ENCODE data around the gene ZBP1.

The ZBP1 gene

GRCh38 chr20:57611586-57612311 lies 8.5 kb downstream of the ZBP1 start:
- Histone ChIP-seq H3K27me3 (ENCODE audit: control insufficient read depth in 5 of 5, insufficient read depth in 4 of 5, low read length in 5 of 5) (peaks cover 0 to 5% (median 2%) of the 10 kb centered on the region in 5 donors), H3K36me3 (ENCODE audit: control insufficient read depth in 5 of 5, insufficient read depth in 5 of 5, low read length in 5 of 5) (peaks cover 0 to 5% (median 0%) of the 10 kb centered on the region in 5 donors), H3K4me1 (ENCODE audit: control insufficient read depth in 5 of 5, insufficient read depth in 5 of 5, low read length in 5 of 5) (peaks cover 0 to 18% (median 12%) of the 10 kb centered on the region in 5 donors), H3K4me3 (ENCODE audit: low read depth in 1 of 5, low read length in 5 of 5) (no peak overlapping the region), H3K9ac (ENCODE audit: low read length in 5 of 5) (no peak overlapping the region), H3K9me3 (ENCODE audit: control insufficient read depth in 5 of 5, low read length in 5 of 5) (no peaks in the 10 kb centered on the region), H3K27ac (ENCODE audit: low read depth, low read length) (no peak overlapping the region)

- no peak overlapping the region for H3K27ac ChIP-seq (ENCODE audit: low read depth, low read length)
- peaks cover 0 to 18% (median 12%) of the 10 kb centered on the region in 5 donors for H3K4me1 ChIP-seq (ENCODE audit: control insufficient read depth in 5 of 5, insufficient read depth in 5 of 5, low read length in 5 of 5)
- peaks cover 0 to 5% (median 0%) of the 10 kb centered on the region in 5 donors for H3K36me3 ChIP-seq (ENCODE audit: control insufficient read depth in 5 of 5, insufficient read depth in 5 of 5, low read length in 5 of 5)
- H3K4me3 ChIP-seq (ENCODE audit: low read depth in 1 of 5, low read length in 5 of 5), result no peak overlapping the region
- H3K9ac ChIP-seq (ENCODE audit: low read length in 5 of 5), result no peak overlapping the region
- peaks cover 0 to 4% (median 2%) of the 10 kb centered on the region in 5 donors for H3K27me3 ChIP-seq (ENCODE audit: control insufficient read depth in 5 of 5, insufficient read depth in 4 of 5, low read length in 5 of 5)
- no peaks in the 10 kb centered on the region for H3K9me3 ChIP-seq (ENCODE audit: control insufficient read depth in 5 of 5, low read length in 5 of 5)
Measured at GRCh38 chr20:57610261-57610952, 9.8 kb downstream of the ZBP1 start.

GRCh38 chr20:57609842-57610167 lies 10.4 kb downstream of the ZBP1 start:
- Histone ChIP-seq H3K9ac (ENCODE audit: low read length in 5 of 5) (no peak overlapping the region), H3K4me1 (ENCODE audit: control insufficient read depth in 5 of 5, insufficient read depth in 5 of 5, low read length in 5 of 5) (peaks cover 0 to 18% (median 12%) of the 10 kb centered on the region in 5 donors), H3K36me3 (ENCODE audit: control insufficient read depth in 5 of 5, insufficient read depth in 5 of 5, low read length in 5 of 5) (peaks cover 0 to 1% (median 0%) of the 10 kb centered on the region in 5 donors), H3K27ac (ENCODE audit: low read depth, low read length) (no peak overlapping the region), H3K4me3 (ENCODE audit: low read depth in 1 of 5, low read length in 5 of 5) (no peak overlapping the region), H3K9me3 (ENCODE audit: control insufficient read depth in 5 of 5, low read length in 5 of 5) (no peaks in the 10 kb centered on the region), H3K27me3 (ENCODE audit: control insufficient read depth in 5 of 5, insufficient read depth in 4 of 5, low read length in 5 of 5) (peaks cover 0 to 4% (median 0%) of the 10 kb centered on the region in 5 donors)

- Histone ChIP-seq H3K9ac (ENCODE audit: low read length in 5 of 5) (no peak overlapping the region), H3K9me3 (ENCODE audit: control insufficient read depth in 5 of 5, low read length in 5 of 5) (no peaks in the 10 kb centered on the region), H3K27me3 (ENCODE audit: control insufficient read depth in 5 of 5, insufficient read depth in 4 of 5, low read length in 5 of 5) (peaks cover 0 to 4% (median 0%) of the 10 kb centered on the region in 5 donors), H3K4me3 (ENCODE audit: low read depth in 1 of 5, low read length in 5 of 5) (no peak overlapping the region), H3K4me1 (ENCODE audit: control insufficient read depth in 5 of 5, insufficient read depth in 5 of 5, low read length in 5 of 5) (peaks cover 0 to 18% (median 12%) of the 10 kb centered on the region in 5 donors), H3K36me3 (ENCODE audit: control insufficient read depth in 5 of 5, insufficient read depth in 5 of 5, low read length in 5 of 5) (no peaks in the 10 kb centered on the region), H3K27ac (ENCODE audit: low read depth, low read length) (no peak overlapping the region)
Measured at GRCh38 chr20:57609086-57609841, 11.0 kb downstream of the ZBP1 start.

- Histone ChIP-seq H3K4me1 (ENCODE audit: control insufficient read depth in 5 of 5, insufficient read depth in 5 of 5, low read length in 5 of 5) (peaks cover 0 to 18% (median 12%) of the 10 kb centered on the region in 5 donors), H3K27me3 (ENCODE audit: control insufficient read depth in 5 of 5, insufficient read depth in 4 of 5, low read length in 5 of 5) (peaks cover 0 to 4% (median 0%) of the 10 kb centered on the region in 5 donors), H3K27ac (ENCODE audit: low read depth, low read length) (no peak overlapping the region), H3K9me3 (ENCODE audit: control insufficient read depth in 5 of 5, low read length in 5 of 5) (no peaks in the 10 kb centered on the region), H3K36me3 (ENCODE audit: control insufficient read depth in 5 of 5, insufficient read depth in 5 of 5, low read length in 5 of 5) (no peaks in the 10 kb centered on the region), H3K9ac (ENCODE audit: low read length in 5 of 5) (no peak overlapping the region), H3K4me3 (ENCODE audit: low read depth in 1 of 5, low read length in 5 of 5) (no peak overlapping the region)
Measured at GRCh38 chr20:57608516-57608915, 11.7 kb downstream of the ZBP1 start.

- Histone ChIP-seq H3K27me3 (ENCODE audit: control insufficient read depth in 5 of 5, insufficient read depth in 4 of 5, low read length in 5 of 5) (peaks cover 0 to 5% (median 2%) of the 10 kb centered on the region in 5 donors), H3K4me1 (ENCODE audit: control insufficient read depth in 5 of 5, insufficient read depth in 5 of 5, low read length in 5 of 5) (peaks cover 0 to 15% (median 12%) of the 10 kb centered on the region in 5 donors), H3K36me3 (ENCODE audit: control insufficient read depth in 5 of 5, insufficient read depth in 5 of 5, low read length in 5 of 5) (no peaks in the 10 kb centered on the region), H3K4me3 (ENCODE audit: low read depth in 1 of 5, low read length in 5 of 5) (no peak overlapping the region), H3K9me3 (ENCODE audit: control insufficient read depth in 5 of 5, low read length in 5 of 5) (no peaks in the 10 kb centered on the region), H3K27ac (ENCODE audit: low read depth, low read length) (no peak overlapping the region), H3K9ac (ENCODE audit: low read length in 5 of 5) (no peak overlapping the region)
Measured at GRCh38 chr20:57605878-57606277, 14.3 kb downstream of the ZBP1 start.

GRCh38 chr20:57605045-57605444 lies 15.2 kb downstream of the ZBP1 start:
- peaks cover 0 to 9% (median 2%) of the 10 kb centered on the region in 5 donors for H3K27me3 ChIP-seq (ENCODE audit: control insufficient read depth in 5 of 5, insufficient read depth in 4 of 5, low read length in 5 of 5)
- H3K4me3 ChIP-seq (ENCODE audit: low read depth in 1 of 5, low read length in 5 of 5), result no peak overlapping the region
- H3K27ac ChIP-seq (ENCODE audit: low read depth, low read length), result no peak overlapping the region
- H3K4me1 ChIP-seq (ENCODE audit: control insufficient read depth in 5 of 5, insufficient read depth in 5 of 5, low read length in 5 of 5), result peaks cover 0 to 8% (median 7%) of the 10 kb centered on the region in 5 donors
- H3K9me3 ChIP-seq (ENCODE audit: control insufficient read depth in 5 of 5, low read length in 5 of 5), result no peaks in the 10 kb centered on the region
- H3K9ac ChIP-seq (ENCODE audit: low read length in 5 of 5), result no peak overlapping the region
- no peaks in the 10 kb centered on the region for H3K36me3 ChIP-seq (ENCODE audit: control insufficient read depth in 5 of 5, insufficient read depth in 5 of 5, low read length in 5 of 5)

- peaks cover 0 to 4% (median 0%) of the 10 kb centered on the region in 5 donors for H3K27me3 ChIP-seq (ENCODE audit: control insufficient read depth in 5 of 5, insufficient read depth in 4 of 5, low read length in 5 of 5)
- H3K27ac ChIP-seq (ENCODE audit: low read depth, low read length), result no peak overlapping the region
- H3K9ac ChIP-seq (ENCODE audit: low read length in 5 of 5), result no peak overlapping the region
- H3K36me3 ChIP-seq (ENCODE audit: control insufficient read depth in 5 of 5, insufficient read depth in 5 of 5, low read length in 5 of 5), result no peaks in the 10 kb centered on the region
- H3K4me3 ChIP-seq (ENCODE audit: low read depth in 1 of 5, low read length in 5 of 5), result no peak overlapping the region
- H3K9me3 ChIP-seq (ENCODE audit: control insufficient read depth in 5 of 5, low read length in 5 of 5), result no peaks in the 10 kb centered on the region
- no peaks in the 10 kb centered on the region for H3K4me1 ChIP-seq (ENCODE audit: control insufficient read depth in 5 of 5, insufficient read depth in 5 of 5, low read length in 5 of 5)
Measured at GRCh38 chr20:57603120-57603519, 17.1 kb downstream of the ZBP1 start.

- H3K36me3 ChIP-seq (ENCODE audit: control insufficient read depth in 5 of 5, insufficient read depth in 5 of 5, low read length in 5 of 5), result no peaks in the 10 kb centered on the region
- no peak overlapping the region for H3K4me3 ChIP-seq (ENCODE audit: low read depth in 1 of 5, low read length in 5 of 5)
- peaks cover 0 to 6% (median 5%) of the 10 kb centered on the region in 5 donors for H3K4me1 ChIP-seq (ENCODE audit: control insufficient read depth in 5 of 5, insufficient read depth in 5 of 5, low read length in 5 of 5)
- no peak overlapping the region for H3K9ac ChIP-seq (ENCODE audit: low read length in 5 of 5)
- peaks cover 0 to 4% (median 0%) of the 10 kb centered on the region in 5 donors for H3K27me3 ChIP-seq (ENCODE audit: control insufficient read depth in 5 of 5, insufficient read depth in 4 of 5, low read length in 5 of 5)
- no peaks in the 10 kb centered on the region for H3K9me3 ChIP-seq (ENCODE audit: control insufficient read depth in 5 of 5, low read length in 5 of 5)
- no peak overlapping the region for H3K27ac ChIP-seq (ENCODE audit: low read depth, low read length)
Measured at GRCh38 chr20:57601737-57602136, 18.5 kb downstream of the ZBP1 start.

- no peak overlapping the region for H3K4me3 ChIP-seq (ENCODE audit: low read depth in 1 of 5, low read length in 5 of 5)
- H3K4me1 ChIP-seq (ENCODE audit: control insufficient read depth in 5 of 5, insufficient read depth in 5 of 5, low read length in 5 of 5), result peaks cover 0 to 8% (median 6%) of the 10 kb centered on the region in 5 donors
- H3K27ac ChIP-seq (ENCODE audit: low read depth, low read length), result no peak overlapping the region
- H3K9ac ChIP-seq (ENCODE audit: low read length in 5 of 5), result no peak overlapping the region
- peaks cover 0 to 4% (median 0%) of the 10 kb centered on the region in 5 donors for H3K27me3 ChIP-seq (ENCODE audit: control insufficient read depth in 5 of 5, insufficient read depth in 4 of 5, low read length in 5 of 5)
- H3K36me3 ChIP-seq (ENCODE audit: control insufficient read depth in 5 of 5, insufficient read depth in 5 of 5, low read length in 5 of 5), result no peaks in the 10 kb centered on the region
- H3K9me3 ChIP-seq (ENCODE audit: control insufficient read depth in 5 of 5, low read length in 5 of 5), result no peaks in the 10 kb centered on the region
Measured at GRCh38 chr20:57601211-57601570, 19.0 kb downstream of the ZBP1 start.

Data from subcutaneous abdominal adipose tissue (tissue), 5 donors.